Testis (tissue), 2 donors: ENCODE measurements around the gene MACF1.

Source experiments
- CTCF ChIP-seq, 3 experiments: fragments of 450-650 bp in 2 of 3; fragments of 200-600 bp in 1 of 3; sonication (generic) in 1 of 3; IDR thresholded peaks; one replicate each; pipeline ENCODE4 v1.5.1; 2016 to 2019; ENCODE audit warnings: antibody characterized with exemption in 3 of 3, mild to moderate bottlenecking in 2 of 3, moderate library complexity in 1 of 3
- POLR2A ChIP-seq: fragments of 450-650 bp; IDR thresholded peaks from one replicate; pipeline ENCODE4 v1.6.1; 2017; ENCODE audit warnings: antibody characterized with exemption, mild to moderate bottlenecking, moderate library complexity

GRCh38 chr1:39470040-39470439 lies 265.5 kb downstream of the MACF1 start:
- TF ChIP-seq CTCF (IDR thresholded peaks at IDR 0.05) (no peak), POLR2A (no peak)
